Activated B cell treated with CpG ODN at 0.5 μM for 24 hours (primary cell): ENCODE measurements around the gene RAB15. TPM values are rescaled to one million over a fixed set of nuclear protein-coding genes. Genes with fewer than 3 reads are reported as not detected.
A peak's percentile ranks its signal among the peaks of the same experiment; 100 is the strongest.

ENCODE experiments used
- ATAC-seq: fragments of 200-7000 bp; cut with Tn5 transposase; one replicate; pipeline ENCODE4 v1.10.0; 2021; ENCODE audit warnings: low read depth, mild to moderate bottlenecking, moderate library complexity
- CTCF ChIA-PET: fragments of 350-600 bp; sonication (Branson Sonifier 250); formaldehyde crosslinking; loops from one replicate; lab custom pipeline; 2021; ENCODE audit warnings: antibody characterized with exemption; lab: Charles Lee
- POLR2A ChIA-PET: fragments of 350-600 bp; sonication (Branson Sonifier 250); formaldehyde crosslinking; loops from one replicate; lab custom pipeline; 2021; ENCODE audit warnings: antibody characterized with exemption; lab: Charles Lee
- DNase-seq: peaks from one replicate; pipeline ENCODE4 v3.0.0; 2022
- H3K27ac Mint-ChIP-seq: one replicate; pipeline ENCODE4 v1.8.0; 2020; ENCODE audit warnings: mixed read lengths
- H3K27me3 Mint-ChIP-seq: one replicate; pipeline ENCODE4 v1.8.0; 2021; ENCODE audit warnings: mixed read lengths
- H3K36me3 Mint-ChIP-seq: one replicate; pipeline ENCODE4 v1.8.0; 2021; ENCODE audit warnings: low read depth, mixed read lengths
- H3K4me1 Mint-ChIP-seq: one replicate; pipeline ENCODE4 v1.8.0; 2021; ENCODE audit warnings: mixed read lengths
- H3K4me3 Mint-ChIP-seq: one replicate; pipeline ENCODE4 v1.8.0; 2020; ENCODE audit warnings: mild to moderate bottlenecking, mixed read lengths
- H3K9me3 Mint-ChIP-seq: one replicate; pipeline ENCODE4 v1.8.0; 2020; ENCODE audit warnings: mixed read lengths
- CTCF ChIP-seq: fragments of 200-600 bp; IDR thresholded peaks from one replicate; pipeline ENCODE4 v1.8.0; 2022; ENCODE audit warnings: antibody characterized with exemption, mild to moderate bottlenecking
- intact Hi-C: fragments of 100-400 bp; cut with micrococcal nuclease; formaldehyde crosslinking; loops from one replicate; pipeline ENCODE4 v1.15.1; 2024
- total RNA-seq: library from RNA; stranded (reverse); gene quantifications from 2 replicates; pipeline ENCODE4 v1.2.3, GENCODE V29; 2022

Gene RAB15
- 0.34 and 0.47 TPM in 2 replicates for total RNA-seq

GRCh38 chr14:64971943-64972791 lies at the start of gene RAB15:
TSS of gene RAB15 (minus strand) at chr14:64972336. CDS start at chr14:64972076, 260 bp downstream.
- Mint-ChIP-seq H3K36me3 (no peaks in the 10 kb centered on the region), H3K4me1 (peaks cover 9% of the 10 kb centered on the region), H3K9me3 (no peaks in the 10 kb centered on the region), H3K27me3 (peaks cover 3% of the 10 kb centered on the region), H3K27ac (no peak within 1 kb of the TSS), H3K4me3 (peak within 1 kb of the TSS; percentile 83)
- intact Hi-C loops: no loop called here
- no peak for TF ChIP-seq CTCF
- CTCF ChIA-PET: no interaction called here
- POLR2A ChIA-PET: interaction anchor here (0.7 kb wide), 1 partner anchor 933 kb away, joined by 5 read pairs; no protein-coding TSS in a partner anchor
- ATAC-seq: peak; percentile 75
- DNase-seq: peak; percentile 44

DNA sequence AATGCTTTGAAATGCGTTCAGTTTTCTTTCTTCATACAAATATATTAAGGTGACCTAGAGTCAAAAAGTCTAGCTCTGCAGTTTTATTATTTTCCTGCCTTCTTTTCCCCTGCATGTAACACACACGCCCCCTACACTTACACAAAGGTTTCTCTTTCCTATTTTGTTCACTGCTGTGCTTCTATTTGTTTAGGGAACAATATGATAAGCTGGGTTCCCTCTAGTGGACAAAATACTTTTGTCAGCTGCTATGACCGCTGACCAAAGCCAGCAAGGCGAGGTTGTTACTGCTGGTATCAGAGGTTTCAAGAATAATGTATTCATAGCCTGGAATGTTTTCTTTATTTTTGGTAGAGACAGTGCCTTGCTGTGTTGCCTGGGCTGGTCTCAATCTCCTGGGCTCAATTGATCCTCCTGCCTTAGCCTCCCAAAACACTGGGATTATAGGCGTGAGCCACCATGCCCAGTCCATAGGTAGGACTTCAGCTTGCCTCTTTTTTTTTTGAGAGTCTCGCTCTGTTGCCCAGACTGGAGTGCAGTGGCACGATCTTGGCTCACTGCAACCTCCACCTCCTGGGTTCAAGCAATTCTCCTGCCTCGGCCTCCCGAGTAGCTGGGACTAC lies 47.9 kb upstream of the RAB15 start:
- intact Hi-C loops: loop anchor here (1.0 kb wide), 1 partner anchor 34 kb away; the partner anchor contains the start of gene FNTB
- ChIA-PET POLR2A (interaction anchor here (1.1 kb wide), 1 partner anchor 34 kb away, joined by 5 read pairs; the partner anchor contains the start of gene FNTB), CTCF (interaction anchor here (1.0 to 1.2 kb wide), 2 partner anchors 33 to 71 kb away, joined by 3 to 4 read pairs; no protein-coding TSS in a partner anchor)
- no peak overlapping the region for H3K27ac Mint-ChIP-seq
- no peak for DNase-seq
- H3K9me3 Mint-ChIP-seq: no peaks in the 10 kb centered on the region
- TF ChIP-seq CTCF: no peak
- H3K4me1 Mint-ChIP-seq: no peaks in the 10 kb centered on the region
- no peaks in the 10 kb centered on the region for H3K27me3 Mint-ChIP-seq
- no peak for ATAC-seq
- peaks cover 25% of the 10 kb centered on the region for H3K36me3 Mint-ChIP-seq
- H3K4me3 Mint-ChIP-seq: no peak overlapping the region

DNA sequence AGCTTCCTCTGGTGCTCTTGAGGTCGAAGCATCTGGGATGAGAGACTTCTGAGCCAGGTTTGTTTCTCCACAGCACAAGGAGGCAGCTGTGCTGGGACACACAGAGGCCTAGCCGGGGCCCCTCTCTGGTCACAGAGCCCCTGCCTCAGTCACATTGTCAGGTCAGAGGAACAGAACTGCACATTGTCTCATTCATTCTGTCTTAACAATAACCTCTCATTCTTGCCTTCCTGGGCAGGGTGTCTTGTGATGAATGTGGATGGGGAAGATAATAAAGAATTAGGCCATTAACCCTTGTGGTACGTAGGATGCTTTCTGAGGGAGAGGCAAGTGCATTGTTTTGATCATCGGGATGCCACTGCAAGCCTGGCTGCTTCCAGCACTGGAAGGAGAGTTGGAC lies 44.3 kb upstream of the RAB15 start:
- Mint-ChIP-seq H3K9me3 (no peaks in the 10 kb centered on the region), H3K4me1 (no peaks in the 10 kb centered on the region), H3K36me3 (peaks cover 36% of the 10 kb centered on the region), H3K27ac (no peak overlapping the region), H3K27me3 (no peaks in the 10 kb centered on the region), H3K4me3 (no peak overlapping the region)
- ChIA-PET CTCF (no interaction called here), POLR2A (interaction anchor here (0.8 kb wide), 1 partner anchor 27 kb away, joined by 4 read pairs; no protein-coding TSS in a partner anchor)
- ATAC-seq: no peak
- intact Hi-C loops: no loop called here
- DNase-seq: no peak
- no peak for TF ChIP-seq CTCF

- Mint-ChIP-seq H3K4me3 (no peak overlapping the region), H3K9me3 (no peaks in the 10 kb centered on the region), H3K36me3 (peaks cover 40% of the 10 kb centered on the region), H3K27me3 (no peaks in the 10 kb centered on the region), H3K27ac (no peak overlapping the region), H3K4me1 (no peaks in the 10 kb centered on the region)
- POLR2A ChIA-PET: no interaction called here
- no peak for DNase-seq
- CTCF ChIA-PET: no interaction called here
- intact Hi-C loops: no loop called here
- ATAC-seq: no peak
- no peak for TF ChIP-seq CTCF
Observed at GRCh38 chr14:65015391-65015790, 43.3 kb upstream of the RAB15 start.

- no peaks in the 10 kb centered on the region for H3K9me3 Mint-ChIP-seq
- no peak overlapping the region for H3K27ac Mint-ChIP-seq
- TF ChIP-seq CTCF: no peak
- no peak for ATAC-seq
- H3K4me3 Mint-ChIP-seq: no peak overlapping the region
- H3K4me1 Mint-ChIP-seq: no peaks in the 10 kb centered on the region
- intact Hi-C loops: no loop called here
- DNase-seq: no peak
- no peaks in the 10 kb centered on the region for H3K27me3 Mint-ChIP-seq
- H3K36me3 Mint-ChIP-seq: peaks cover 51% of the 10 kb centered on the region
- POLR2A ChIA-PET: no interaction called here
- CTCF ChIA-PET: interaction anchor here (1.2 kb wide), 1 partner anchor 13 kb away, joined by 4 read pairs; no protein-coding TSS in a partner anchor
Observed at GRCh38 chr14:65012353-65012752, 40.2 kb upstream of the RAB15 start.
